NCI-H2107 treated with DMSO at 0.1 percent for 48 hours (cell line): ENCODE results near the gene TMEM17.
A peak's percentile ranks its signal among the peaks of the same experiment; 100 is the strongest.

ENCODE experiments used
- DNase-seq: peaks from one replicate; lab custom pipeline; 2025; ENCODE audit not compliant: unreplicated experiment; lab: John Stamatoyannopoulos, UW

TMEM17 gene

GRCh38 chr2:62511636-62512035 is 5.6 kb upstream of the TMEM17 start:
- DNase-seq, result no peak

GRCh38 chr2:62506421-62506750 is 391 bp upstream of the TMEM17 start:
- DNase-seq, result peak; percentile 31

GRCh38 chr2:62505109-62505749 is 766 bp downstream of the TMEM17 start:
- no peak for DNase-seq

DNA sequence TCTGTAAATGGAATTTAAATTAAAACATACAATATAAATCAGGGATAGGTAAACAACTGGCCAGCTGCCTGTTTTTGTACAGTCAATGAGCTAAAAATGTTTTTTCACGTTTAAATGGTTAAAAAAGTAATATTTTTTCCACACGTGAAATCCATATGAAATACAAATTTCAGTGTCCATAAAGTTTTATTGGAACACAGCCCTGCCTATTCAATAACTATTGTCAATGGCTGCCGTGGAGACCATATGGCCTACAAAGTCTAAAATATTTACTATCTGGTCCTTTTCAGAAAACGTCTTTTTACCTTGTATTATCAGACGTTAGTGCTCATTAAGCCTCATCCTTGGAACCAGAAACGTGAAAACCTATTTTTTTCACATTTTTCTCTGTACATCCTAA is 1.3 kb downstream of the TMEM17 start:
- DNase-seq, result no peak

GRCh38 chr2:62501794-62502500 is 4.0 kb downstream of the TMEM17 start:
- peak; percentile 10 for DNase-seq

DNA sequence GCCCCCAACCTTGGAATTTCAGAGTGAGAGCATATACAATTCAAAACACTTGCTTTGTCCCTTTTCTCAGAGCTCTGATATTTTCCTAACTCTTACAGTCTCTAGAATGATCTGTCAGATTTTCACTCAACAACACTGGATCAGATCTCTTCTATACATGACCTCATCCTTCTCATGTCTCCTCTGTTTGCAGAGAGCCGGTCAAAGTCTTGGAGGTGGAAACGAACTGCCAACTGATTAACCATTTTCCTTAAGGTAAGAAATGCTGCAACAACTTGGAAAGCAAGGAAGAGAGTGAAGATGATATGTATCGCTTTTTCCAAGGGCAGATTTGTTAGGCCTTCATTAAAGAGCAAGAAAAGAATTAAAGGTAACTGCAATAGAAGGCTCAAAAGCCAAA is 4.9 kb downstream of the TMEM17 start:
- DNase-seq, result no peak

- no peak for DNase-seq
These were observed 6.5 kb downstream of the TMEM17 start for GRCh38 chr2:62499430-62500060.

DNA sequence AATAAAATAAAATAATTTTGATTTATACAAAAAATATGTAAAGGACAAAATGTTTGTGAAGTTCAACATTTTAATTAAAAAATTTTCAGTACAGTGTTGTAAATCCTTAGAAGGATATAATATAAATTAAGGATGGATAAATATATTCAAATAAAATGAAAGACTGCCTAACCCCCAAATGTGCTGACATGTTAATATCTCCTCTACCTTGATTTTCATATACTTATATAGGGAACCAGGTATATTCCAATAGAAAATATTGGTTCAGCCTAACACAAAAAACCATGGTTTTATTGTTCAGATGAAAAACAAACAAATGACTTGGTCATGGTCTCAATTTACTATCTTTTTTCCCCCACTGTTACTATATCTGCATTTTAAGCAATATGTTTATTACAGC is 7.3 kb downstream of the TMEM17 start:
- DNase-seq, result no peak

DNA sequence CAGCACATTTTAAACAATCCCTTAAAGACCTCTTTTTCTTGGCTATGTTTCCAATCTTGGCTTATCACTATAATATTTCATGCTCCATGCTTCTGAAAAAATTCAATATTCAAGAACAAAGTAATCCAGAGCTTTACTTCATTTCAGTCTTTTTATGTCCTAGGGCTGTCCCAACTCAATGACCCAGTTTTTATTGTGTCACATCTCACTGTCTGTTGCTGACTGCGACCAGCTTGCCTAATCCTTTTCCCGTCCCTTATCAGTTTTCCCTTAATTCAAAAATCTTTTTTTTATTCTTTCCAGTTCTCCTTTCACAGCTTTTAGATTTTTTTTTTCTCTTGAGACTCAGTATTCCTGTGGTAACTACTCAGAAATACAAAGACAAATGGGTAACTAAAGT is 10.2 kb downstream of the TMEM17 start:
- no peak for DNase-seq

DNA sequence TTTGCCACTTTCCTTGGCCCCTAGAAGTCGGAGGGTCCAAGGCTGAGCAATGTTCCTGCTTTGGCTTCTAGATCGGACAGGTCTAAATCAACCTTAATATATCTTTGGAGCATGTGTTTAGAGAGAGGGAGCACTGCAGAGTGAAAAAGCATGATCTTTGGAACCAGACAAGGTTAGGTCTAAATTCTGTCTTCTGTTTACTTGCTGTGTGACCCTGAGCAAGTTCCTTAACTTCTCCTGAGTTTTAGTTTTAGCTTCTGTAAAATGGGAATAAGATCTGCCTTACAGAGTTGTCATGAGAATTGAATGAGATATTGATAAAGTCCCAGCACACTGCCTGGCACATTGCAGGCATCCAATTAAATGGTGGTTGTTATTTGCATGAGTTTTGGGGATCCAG is 13.9 kb downstream of the TMEM17 start:
- DNase-seq, result no peak

DNA sequence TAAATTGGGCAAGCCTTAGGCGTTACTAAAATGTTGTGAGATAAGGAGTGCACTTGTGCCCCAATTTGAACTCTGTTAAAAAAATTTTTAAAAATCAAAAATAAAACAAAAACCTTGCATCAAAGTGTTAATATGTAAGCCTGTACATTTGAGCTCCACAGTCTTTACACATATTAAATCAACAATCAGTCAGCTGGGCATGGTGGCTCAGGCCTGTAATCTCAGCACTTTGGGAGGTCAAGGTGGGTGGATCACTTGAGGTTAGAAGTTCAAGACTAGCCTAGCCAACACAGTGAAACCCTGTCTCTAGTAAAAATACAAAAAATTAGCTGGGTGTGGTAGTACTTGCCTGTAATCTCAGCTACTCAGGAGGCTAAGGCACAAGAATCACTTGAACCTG is 16.3 kb downstream of the TMEM17 start:
- DNase-seq, result no peak

- DNase-seq, result no peak
These were observed 16.8 kb downstream of the TMEM17 start for GRCh38 chr2:62489162-62489561.

- no peak for DNase-seq
These were observed 19.6 kb downstream of the TMEM17 start for GRCh38 chr2:62486439-62486765.

DNA sequence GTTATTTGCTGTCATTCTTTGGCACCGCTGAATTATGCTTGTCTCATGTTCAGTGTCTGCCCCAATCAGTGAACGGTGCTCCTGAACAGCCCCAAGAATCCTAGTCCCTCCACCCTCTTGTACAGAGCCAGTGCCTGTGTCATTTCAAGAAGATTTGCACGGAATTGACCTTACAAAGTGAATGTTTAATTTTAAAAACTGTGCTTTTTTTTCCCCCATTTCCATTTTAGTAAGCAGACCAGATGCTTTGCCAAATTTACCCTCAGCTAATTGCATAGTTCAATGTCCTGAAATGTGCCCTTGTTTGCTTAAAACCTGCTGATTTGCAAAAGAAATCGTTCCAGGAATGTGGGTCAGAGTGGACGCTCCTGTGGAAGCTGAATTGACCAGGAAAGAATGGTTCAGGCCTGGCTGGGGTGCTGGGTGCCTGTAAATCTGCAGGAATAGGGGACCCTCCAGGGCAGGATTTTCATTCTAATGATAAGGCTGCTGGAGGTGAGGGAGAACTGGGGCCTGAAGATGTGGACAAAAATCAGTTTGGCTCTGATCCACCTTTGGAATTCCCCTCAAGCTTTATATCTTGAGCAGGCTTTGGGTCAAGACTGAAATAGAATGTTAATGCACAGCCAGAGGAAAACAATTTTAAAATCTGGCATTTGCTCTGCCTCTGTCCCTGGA is 20.1 kb downstream of the TMEM17 start:
- DNase-seq, result no peak

GRCh38 chr2:62482558-62483352 is 23.2 kb downstream of the TMEM17 start:
- no peak for DNase-seq

DNA sequence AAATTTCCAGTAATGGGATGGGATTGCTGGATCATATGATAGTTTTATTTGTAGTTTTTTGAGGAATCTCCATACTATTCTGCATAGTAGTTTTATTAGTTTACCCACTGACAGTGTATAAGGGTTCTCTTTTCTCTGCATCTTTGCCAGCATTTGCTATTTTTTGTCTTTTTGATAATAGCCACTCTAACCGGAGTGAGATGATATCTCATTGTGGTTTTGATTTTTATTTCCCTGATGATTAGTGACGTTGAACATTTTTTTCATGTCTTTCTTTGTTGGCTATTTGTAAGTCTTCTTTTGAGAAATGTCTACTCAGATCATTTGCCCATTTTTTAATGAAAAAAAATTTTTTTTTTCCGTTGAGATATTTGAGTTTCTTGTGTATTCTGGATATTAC is 26.1 kb downstream of the TMEM17 start:
- no peak for DNase-seq

- DNase-seq, result no peak
These were observed 27.9 kb downstream of the TMEM17 start for GRCh38 chr2:62478093-62478580.

DNA sequence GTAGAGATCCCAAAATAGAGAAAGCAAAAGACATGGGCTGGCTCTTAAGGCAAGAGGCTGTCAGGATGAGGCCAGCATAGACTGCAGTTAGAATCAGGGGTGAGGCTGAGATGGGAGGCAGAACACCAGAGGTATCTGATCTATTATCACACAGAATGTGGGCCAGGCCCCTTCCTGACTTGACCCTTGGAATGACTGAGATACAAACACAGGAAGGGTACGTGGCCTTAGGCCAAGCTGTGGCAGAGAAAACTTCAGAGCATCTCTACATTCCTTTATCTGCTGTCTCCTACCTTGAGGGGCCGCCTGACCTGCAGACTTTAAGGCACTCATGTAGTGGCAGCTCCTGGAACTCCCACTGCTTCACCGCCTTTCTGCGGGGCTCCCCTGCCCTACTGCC is 28.4 kb downstream of the TMEM17 start:
- DNase-seq, result no peak

- peak; percentile 88 for DNase-seq
These were observed 30.6 kb downstream of the TMEM17 start for GRCh38 chr2:62475172-62476011.

- no peak for DNase-seq
These were observed 31.8 kb downstream of the TMEM17 start for GRCh38 chr2:62474176-62474575.
